Measurements from ENCODE around the gene NRXN2. TPM values are rescaled to one million over a fixed set of nuclear protein-coding genes. Genes with fewer than 3 reads are reported as not detected.
"Not testable (repeated sequence)": the region's sequence is repeated elsewhere in the genome, so short reads cannot be mapped to it uniquely, and the experiment has no call there.

Gene NRXN2
- total and polyA plus RNA-seq, 5 donors from 2014 or later = 0.42 TPM; not detected in 4

DNA sequence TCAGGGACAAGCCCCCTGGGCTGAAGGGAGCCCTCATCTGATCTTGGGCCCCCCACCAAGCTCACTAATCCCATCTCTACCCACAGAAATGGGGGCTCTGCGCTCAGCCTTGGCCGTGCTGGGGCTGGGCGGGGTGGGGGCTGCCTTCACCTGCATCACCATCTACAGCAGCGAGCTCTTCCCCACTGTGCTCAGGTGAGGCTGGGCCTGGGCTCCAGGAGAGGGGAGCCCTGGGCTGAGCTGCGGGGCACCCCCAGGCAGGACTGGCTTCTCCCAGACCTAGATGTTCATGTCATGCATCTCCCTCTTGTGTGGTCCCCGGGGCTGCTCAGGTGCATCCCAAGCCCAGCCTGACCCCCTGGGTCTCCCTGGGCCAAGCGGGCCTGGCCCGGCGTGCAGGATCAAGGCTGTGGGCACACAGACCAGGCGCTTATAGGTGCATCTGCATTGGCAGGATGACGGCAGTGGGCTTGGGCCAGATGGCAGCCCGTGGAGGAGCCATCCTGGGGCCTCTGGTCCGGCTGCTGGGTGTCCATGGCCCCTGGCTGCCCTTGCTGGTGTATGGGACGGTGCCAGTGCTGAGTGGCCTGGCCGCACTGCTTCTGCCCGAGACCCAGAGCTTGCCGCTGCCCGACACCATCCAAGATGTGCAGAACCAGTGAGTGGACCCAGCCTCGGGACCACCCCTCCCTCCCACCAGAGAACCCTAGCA is 122.6 kb downstream of the NRXN2 start:
- Histone ChIP-seq H3K9me3 (ENCODE audit: control insufficient read depth in 2 of 2, low read length in 2 of 2) (no peaks in the 10 kb centered on the region), H3K27me3 (ENCODE audit: control insufficient read depth, insufficient read depth, low read length) (no peaks in the 10 kb centered on the region), H3K27ac (ENCODE audit: insufficient read depth, low read length, poor library complexity, severe bottlenecking) (no peak overlapping the region), H3K4me3 (ENCODE audit: low read depth, low read length) (no peak overlapping the region), H3K36me3 (ENCODE audit: control insufficient read depth, insufficient read depth, low read length) (no peaks in the 10 kb centered on the region), H3K4me1 (ENCODE audit: control insufficient read depth, insufficient read depth, low read length, poor library complexity, severe bottlenecking) (no peaks in the 10 kb centered on the region)
- DNase-seq = no peak
- peaks cover 0 to 1% (median 0%) of the 10 kb centered on the region in 7 donors for H3K9me3 Mint-ChIP-seq
- H3K36me3 Mint-ChIP-seq = no peaks in the 10 kb centered on the region
- no peaks in the 10 kb centered on the region for H3K4me1 Mint-ChIP-seq
- no peak overlapping the region for H3K27ac Mint-ChIP-seq
- H3K27me3 Mint-ChIP-seq = peaks cover 5% of the 10 kb centered on the region
- H3K4me3 Mint-ChIP-seq = no peak overlapping the region
- ATAC-seq (ENCODE audit: low read depth in 2 of 2) = no peak

DNA sequence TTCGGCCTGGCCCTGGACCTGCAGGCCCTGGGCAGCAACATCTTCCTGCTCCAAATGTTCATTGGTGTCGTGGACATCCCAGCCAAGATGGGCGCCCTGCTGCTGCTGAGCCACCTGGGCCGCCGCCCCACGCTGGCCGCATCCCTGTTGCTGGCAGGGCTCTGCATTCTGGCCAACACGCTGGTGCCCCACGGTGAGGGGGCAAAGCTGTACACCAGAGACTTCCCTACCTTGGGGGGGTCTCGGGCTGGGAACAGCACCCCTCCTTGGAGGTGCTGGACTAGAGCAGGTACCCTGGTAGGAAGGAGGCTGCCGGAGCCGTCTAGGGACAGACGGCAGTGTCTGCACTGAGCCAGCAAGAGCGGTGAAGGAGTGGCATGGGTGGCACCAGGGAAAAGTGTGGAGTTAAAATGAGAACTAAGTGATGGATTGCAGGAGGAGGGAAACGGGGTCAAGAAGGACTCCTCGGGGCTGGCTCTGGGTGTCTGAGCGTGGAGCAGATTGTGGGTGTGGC is 123.2 kb downstream of the NRXN2 start:
- Mint-ChIP-seq H3K27me3 (no peaks in the 10 kb centered on the region), H3K4me3 (no peak overlapping the region), H3K4me1 (no peaks in the 10 kb centered on the region), H3K9me3 (peaks cover 0 to 1% (median 0%) of the 10 kb centered on the region in 7 donors), H3K27ac (no peak overlapping the region), H3K36me3 (no peaks in the 10 kb centered on the region)
- no peak overlapping the region for H3K4me3 ChIP-seq (ENCODE audit: low read depth, low read length)
- no peaks in the 10 kb centered on the region for H3K9me3 ChIP-seq (ENCODE audit: control insufficient read depth in 2 of 2, low read length in 2 of 2)
- ATAC-seq (ENCODE audit: low read depth in 2 of 2) (no peak), DNase-seq (no peak)
- H3K36me3 ChIP-seq (ENCODE audit: control insufficient read depth, insufficient read depth, low read length) = no peaks in the 10 kb centered on the region
- H3K27me3 ChIP-seq (ENCODE audit: control insufficient read depth, insufficient read depth, low read length) = no peaks in the 10 kb centered on the region
- no peaks in the 10 kb centered on the region for H3K4me1 ChIP-seq (ENCODE audit: control insufficient read depth, insufficient read depth, low read length, poor library complexity, severe bottlenecking)
- no peak overlapping the region for H3K27ac ChIP-seq (ENCODE audit: insufficient read depth, low read length, poor library complexity, severe bottlenecking)

DNA sequence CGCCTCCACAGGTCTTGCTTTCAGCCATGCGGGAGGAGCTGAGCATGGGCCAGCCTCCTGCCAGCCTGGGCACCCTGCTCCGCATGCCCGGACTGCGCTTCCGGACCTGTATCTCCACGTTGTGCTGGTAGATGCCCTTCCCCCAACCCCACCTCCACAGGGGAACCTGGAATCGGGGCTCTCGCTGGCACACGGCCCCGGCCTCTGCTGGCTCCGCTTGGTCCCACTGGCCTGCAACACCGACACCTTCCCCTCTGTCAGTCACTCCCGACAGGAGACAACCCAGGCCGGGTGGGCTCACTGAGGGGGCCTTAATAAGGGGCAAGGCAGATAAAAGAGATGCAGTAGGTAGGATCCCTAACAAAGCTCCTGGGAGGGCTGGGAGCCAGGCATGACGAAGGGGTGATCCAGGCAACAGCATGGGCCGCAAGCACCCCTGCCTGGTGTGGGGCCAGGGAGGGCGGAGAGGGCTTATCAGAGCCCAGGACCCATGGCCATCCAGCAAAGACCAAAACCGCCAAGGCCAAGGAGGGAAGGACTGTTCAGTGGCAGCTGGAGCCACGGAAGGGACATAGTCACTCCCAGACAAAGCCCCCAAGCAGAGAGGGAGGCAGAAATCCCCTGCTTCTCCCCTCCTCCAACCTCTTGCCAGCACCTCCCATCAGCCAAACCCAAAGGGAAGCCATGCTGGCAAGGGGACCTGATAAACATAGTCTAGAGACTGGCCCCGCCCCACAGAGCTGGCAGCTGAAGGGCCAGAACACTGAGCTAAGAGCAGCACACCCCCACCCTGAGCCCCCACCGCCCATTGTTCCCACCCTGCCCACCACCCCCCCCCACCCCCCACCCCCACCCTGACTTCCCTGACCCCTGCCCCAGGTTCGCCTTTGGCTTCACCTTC is 124.0 kb downstream of the NRXN2 start:
- H3K27me3 ChIP-seq (ENCODE audit: control insufficient read depth, insufficient read depth, low read length) = no peaks in the 10 kb centered on the region
- Mint-ChIP-seq H3K27me3 (no peaks in the 10 kb centered on the region), H3K27ac (no peak overlapping the region), H3K4me1 (no peaks in the 10 kb centered on the region), H3K9me3 (peaks cover 0 to 1% (median 0%) of the 10 kb centered on the region in 7 donors), H3K4me3 (no peak overlapping the region), H3K36me3 (no peaks in the 10 kb centered on the region)
- no peaks in the 10 kb centered on the region for H3K9me3 ChIP-seq (ENCODE audit: control insufficient read depth in 2 of 2, low read length in 2 of 2)
- ATAC-seq (ENCODE audit: low read depth in 2 of 2) (no peak), DNase-seq (no peak)
- no peaks in the 10 kb centered on the region for H3K36me3 ChIP-seq (ENCODE audit: control insufficient read depth, insufficient read depth, low read length)
- H3K4me3 ChIP-seq (ENCODE audit: low read depth, low read length) = no peak overlapping the region
- H3K4me1 ChIP-seq (ENCODE audit: control insufficient read depth, insufficient read depth, low read length, poor library complexity, severe bottlenecking) = no peaks in the 10 kb centered on the region
- H3K27ac ChIP-seq (ENCODE audit: insufficient read depth, low read length, poor library complexity, severe bottlenecking) = no peak overlapping the region

DNA sequence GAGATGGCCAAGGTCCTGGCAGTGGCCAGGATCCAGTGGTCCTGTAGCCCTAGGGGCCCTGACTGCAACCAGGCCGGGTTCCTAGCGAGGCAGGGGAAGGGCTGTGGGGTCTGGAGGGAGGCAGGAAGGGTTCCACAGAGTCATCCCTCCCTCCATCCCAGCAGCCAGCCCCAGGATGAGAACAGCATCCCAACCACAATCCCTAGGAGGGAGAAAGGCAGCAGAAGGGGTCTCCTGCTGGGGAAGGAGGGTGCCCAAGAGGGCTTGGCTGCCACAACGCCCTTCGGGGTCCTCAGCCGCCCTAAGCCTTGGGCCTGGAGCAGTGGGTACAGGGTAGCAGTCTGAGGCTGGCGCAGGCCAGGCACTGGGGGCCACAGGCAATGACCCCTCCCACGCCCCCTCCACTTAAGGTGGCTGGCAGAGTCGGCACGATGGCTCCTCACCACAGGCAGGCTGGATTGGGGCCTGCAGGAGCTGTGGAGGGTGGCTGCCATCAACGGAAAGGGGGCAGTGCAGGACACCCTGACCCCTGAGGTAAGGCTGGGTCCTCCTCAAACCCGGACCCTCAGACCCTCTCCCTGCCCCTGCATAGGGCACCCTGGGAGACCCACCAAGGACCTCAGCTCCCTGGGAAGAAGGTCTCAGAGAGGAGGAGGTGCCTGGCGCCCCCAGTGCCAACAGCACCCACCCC is 124.7 kb downstream of the NRXN2 start:
- H3K27ac ChIP-seq (ENCODE audit: insufficient read depth, low read length, poor library complexity, severe bottlenecking) = no peak overlapping the region
- H3K27me3 ChIP-seq (ENCODE audit: control insufficient read depth, insufficient read depth, low read length) = no peaks in the 10 kb centered on the region
- DNase-seq (no peak), ATAC-seq (ENCODE audit: low read depth in 2 of 2) (no peak)
- H3K36me3 ChIP-seq (ENCODE audit: control insufficient read depth, insufficient read depth, low read length) = no peaks in the 10 kb centered on the region
- Mint-ChIP-seq H3K36me3 (no peaks in the 10 kb centered on the region), H3K4me3 (no peak overlapping the region), H3K27ac (no peak overlapping the region), H3K27me3 (no peaks in the 10 kb centered on the region), H3K9me3 (peaks cover 0 to 1% (median 0%) of the 10 kb centered on the region in 7 donors), H3K4me1 (no peaks in the 10 kb centered on the region)
- no peaks in the 10 kb centered on the region for H3K4me1 ChIP-seq (ENCODE audit: control insufficient read depth, insufficient read depth, low read length, poor library complexity, severe bottlenecking)
- no peaks in the 10 kb centered on the region for H3K9me3 ChIP-seq (ENCODE audit: control insufficient read depth in 2 of 2, low read length in 2 of 2)
- H3K4me3 ChIP-seq (ENCODE audit: low read depth, low read length) = no peak overlapping the region

DNA sequence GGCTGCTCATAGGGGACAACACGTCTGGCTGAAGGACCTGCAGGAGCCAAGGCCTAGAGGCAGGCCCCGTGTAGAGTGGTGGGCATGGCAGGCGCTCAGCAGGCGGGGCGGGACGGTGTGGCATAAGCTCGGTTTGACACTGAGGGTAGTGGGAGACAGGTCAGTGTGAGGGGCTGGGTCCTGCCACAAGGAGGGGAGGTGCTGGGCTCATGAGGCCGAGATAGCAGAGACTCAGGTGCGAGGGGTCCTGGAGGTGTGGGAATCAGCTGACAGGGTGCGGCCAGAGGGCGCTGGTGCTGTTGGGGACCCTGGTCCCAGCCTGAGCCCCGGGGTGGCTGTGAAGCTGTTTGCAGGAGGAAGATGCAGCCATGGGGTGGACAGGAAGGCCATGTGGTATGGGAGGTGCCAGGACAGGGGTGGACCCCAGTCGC is 125.3 kb downstream of the NRXN2 start:
- Mint-ChIP-seq H3K27ac (peak overlapping the region in 1 of 3 donors; percentile 49), H3K4me1 (no peaks in the 10 kb centered on the region), H3K27me3 (no peaks in the 10 kb centered on the region), H3K36me3 (no peaks in the 10 kb centered on the region), H3K4me3 (no peak overlapping the region), H3K9me3 (peaks cover 0 to 1% (median 0%) of the 10 kb centered on the region in 7 donors)
- Histone ChIP-seq H3K36me3 (ENCODE audit: control insufficient read depth, insufficient read depth, low read length) (no peaks in the 10 kb centered on the region), H3K4me1 (ENCODE audit: control insufficient read depth, insufficient read depth, low read length, poor library complexity, severe bottlenecking) (no peaks in the 10 kb centered on the region), H3K4me3 (ENCODE audit: low read depth, low read length) (no peak overlapping the region), H3K27me3 (ENCODE audit: control insufficient read depth, insufficient read depth, low read length) (no peaks in the 10 kb centered on the region), H3K27ac (ENCODE audit: insufficient read depth, low read length, poor library complexity, severe bottlenecking) (no peak overlapping the region), H3K9me3 (ENCODE audit: control insufficient read depth in 2 of 2, low read length in 2 of 2) (no peaks in the 10 kb centered on the region)
- no peak for DNase-seq
- ATAC-seq (ENCODE audit: low read depth in 2 of 2) = no peak

DNA sequence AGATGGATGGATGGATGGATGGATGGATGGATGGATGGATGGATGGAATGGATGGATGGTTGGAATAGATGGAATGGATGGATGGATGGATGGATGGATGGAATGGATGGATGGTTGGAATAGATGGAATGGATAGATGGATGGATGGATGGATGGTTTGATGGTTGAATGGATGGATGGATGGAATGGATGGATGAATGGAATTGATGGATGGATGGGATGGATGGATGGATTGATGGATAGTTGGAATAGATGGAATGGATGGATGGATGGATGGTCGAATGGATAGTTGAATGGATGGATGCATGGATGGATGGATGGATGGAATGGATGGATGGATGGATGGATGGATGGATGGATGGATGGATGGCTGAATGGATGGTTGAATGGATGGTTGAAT is 127.1 kb downstream of the NRXN2 start:
- H3K27me3 ChIP-seq (ENCODE audit: control insufficient read depth, insufficient read depth, low read length); H3K9me3 Mint-ChIP-seq; H3K36me3 Mint-ChIP-seq; ATAC-seq (ENCODE audit: low read depth in 2 of 2); H3K27ac ChIP-seq (ENCODE audit: insufficient read depth, low read length, poor library complexity, severe bottlenecking); H3K27ac Mint-ChIP-seq; H3K36me3 ChIP-seq (ENCODE audit: control insufficient read depth, insufficient read depth, low read length); H3K9me3 ChIP-seq (ENCODE audit: control insufficient read depth in 2 of 2, low read length in 2 of 2); H3K4me1 ChIP-seq (ENCODE audit: control insufficient read depth, insufficient read depth, low read length, poor library complexity, severe bottlenecking); H3K4me3 Mint-ChIP-seq; H3K4me3 ChIP-seq (ENCODE audit: low read depth, low read length); H3K4me1 Mint-ChIP-seq; DNase-seq; H3K27me3 Mint-ChIP-seq: not testable (repeated sequence)

DNA sequence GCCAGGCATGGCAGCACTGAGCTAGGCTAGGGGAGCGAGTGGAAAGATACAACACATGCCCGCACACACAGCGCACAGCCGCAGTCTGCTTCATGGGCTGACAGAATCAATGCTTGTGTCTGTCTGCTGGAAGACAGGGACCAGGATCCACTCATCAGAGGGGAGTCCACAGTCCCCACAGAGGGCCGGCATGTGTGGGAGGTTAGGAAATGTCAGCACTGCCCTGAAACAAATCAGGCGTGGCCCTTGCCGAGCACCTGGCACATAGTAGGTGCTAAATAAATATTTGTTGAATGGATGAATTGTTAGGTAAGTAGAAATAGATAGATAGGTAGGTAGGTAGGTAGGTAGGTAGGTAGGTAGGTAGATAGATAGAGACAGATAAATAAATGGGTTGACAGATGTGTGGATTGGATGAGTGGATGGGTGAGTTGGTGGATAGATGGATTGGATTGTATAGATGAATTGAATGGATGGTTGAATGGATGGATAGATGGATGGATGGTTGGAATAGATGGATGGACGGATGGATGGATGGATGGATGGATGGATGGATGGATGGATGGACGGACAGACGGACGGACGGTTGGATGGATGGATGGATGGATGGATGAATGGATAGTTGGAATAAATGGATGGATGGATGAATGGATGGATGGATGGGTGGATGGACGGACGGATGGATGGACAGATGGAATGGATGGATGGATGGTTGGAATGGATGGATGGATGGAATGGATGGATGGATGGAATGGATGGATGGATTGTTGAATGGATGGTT is 128.6 kb downstream of the NRXN2 start:
- Mint-ChIP-seq H3K4me1 (no peaks in the 10 kb centered on the region), H3K9me3 (peaks cover 0 to 2% (median 0%) of the 10 kb centered on the region in 7 donors), H3K27ac (no peak overlapping the region), H3K27me3 (no peaks in the 10 kb centered on the region), H3K36me3 (no peaks in the 10 kb centered on the region), H3K4me3 (no peak overlapping the region)
- Histone ChIP-seq H3K27ac (ENCODE audit: insufficient read depth, low read length, poor library complexity, severe bottlenecking) (no peak overlapping the region), H3K9me3 (ENCODE audit: control insufficient read depth in 2 of 2, low read length in 2 of 2) (no peaks in the 10 kb centered on the region), H3K4me1 (ENCODE audit: control insufficient read depth, insufficient read depth, low read length, poor library complexity, severe bottlenecking) (no peaks in the 10 kb centered on the region), H3K36me3 (ENCODE audit: control insufficient read depth, insufficient read depth, low read length) (no peaks in the 10 kb centered on the region), H3K27me3 (ENCODE audit: control insufficient read depth, insufficient read depth, low read length) (no peaks in the 10 kb centered on the region), H3K4me3 (ENCODE audit: low read depth, low read length) (no peak overlapping the region)
- DNase-seq (no peak), ATAC-seq (ENCODE audit: low read depth in 2 of 2) (no peak)
